Right renal cortex interstitium (tissue), 3 donors: Measurements from ENCODE around the gene KCND2. TPM values are rescaled to one million over a fixed set of nuclear protein-coding genes. Genes with fewer than 3 reads are reported as not detected.
"Not testable (repeated sequence)": the region's sequence is repeated elsewhere in the genome, so short reads cannot be mapped to it uniquely, and the experiment has no call there.

ENCODE experiments used
- DNase-seq, 3 donors: peaks; one replicate each; pipeline ENCODE4 v3.0.0-alpha.2; 2013; ENCODE audit warnings: low read depth in 3 of 3, low spot score in 2 of 3
- polyA plus RNA-seq, 3 donors: library from polyadenylated mRNA; unstranded; fragments of 120-200 nt; gene quantifications; one replicate each; pipeline ENCODE4 v1.2.1, GENCODE V29; 2013; ENCODE audit not compliant: insufficient read length in 3 of 3

KCND2 gene
- polyA plus RNA-seq, 3 donors = 1.7 to 2.2 (median 2.0) TPM

DNA sequence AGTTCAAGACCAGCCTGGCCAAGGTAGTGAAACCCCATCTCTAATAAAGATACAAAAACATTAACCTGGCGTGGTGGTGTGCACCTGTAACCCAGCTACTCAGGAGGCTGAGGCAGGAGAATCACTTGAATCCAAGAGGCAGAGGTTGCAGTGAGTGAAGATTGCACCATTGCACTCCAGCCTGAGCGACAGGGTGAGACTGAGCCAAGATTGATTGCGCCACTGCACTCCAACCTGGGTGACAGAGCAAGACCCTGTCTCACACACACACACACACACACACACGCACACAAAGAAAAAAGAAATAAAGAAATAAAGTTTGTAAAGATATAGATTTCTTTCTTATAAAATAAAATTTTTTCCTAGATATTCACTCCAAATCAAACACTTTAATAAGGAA is 305.7 kb downstream of the KCND2 start:
- DNase-seq = not testable (repeated sequence)

DNA sequence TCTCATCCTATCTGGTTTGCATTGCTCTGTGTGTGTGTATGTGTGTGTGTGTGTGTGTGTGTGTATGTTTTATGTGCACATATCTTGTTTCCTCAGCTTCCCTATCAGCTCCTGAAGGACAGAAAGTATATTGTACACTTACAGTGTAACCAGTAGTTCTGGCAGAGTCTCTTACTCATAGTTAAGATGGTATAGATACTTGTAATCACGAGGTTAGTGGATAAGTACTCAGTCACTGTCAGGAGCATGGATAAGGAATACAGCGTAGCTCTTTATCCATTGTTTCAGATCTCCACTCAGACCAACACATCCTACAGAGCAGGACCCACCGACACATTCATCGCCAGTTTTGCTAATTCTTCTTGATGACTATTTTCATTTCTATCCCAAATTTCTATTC is 309.9 kb downstream of the KCND2 start:
- DNase-seq = no peak

DNA sequence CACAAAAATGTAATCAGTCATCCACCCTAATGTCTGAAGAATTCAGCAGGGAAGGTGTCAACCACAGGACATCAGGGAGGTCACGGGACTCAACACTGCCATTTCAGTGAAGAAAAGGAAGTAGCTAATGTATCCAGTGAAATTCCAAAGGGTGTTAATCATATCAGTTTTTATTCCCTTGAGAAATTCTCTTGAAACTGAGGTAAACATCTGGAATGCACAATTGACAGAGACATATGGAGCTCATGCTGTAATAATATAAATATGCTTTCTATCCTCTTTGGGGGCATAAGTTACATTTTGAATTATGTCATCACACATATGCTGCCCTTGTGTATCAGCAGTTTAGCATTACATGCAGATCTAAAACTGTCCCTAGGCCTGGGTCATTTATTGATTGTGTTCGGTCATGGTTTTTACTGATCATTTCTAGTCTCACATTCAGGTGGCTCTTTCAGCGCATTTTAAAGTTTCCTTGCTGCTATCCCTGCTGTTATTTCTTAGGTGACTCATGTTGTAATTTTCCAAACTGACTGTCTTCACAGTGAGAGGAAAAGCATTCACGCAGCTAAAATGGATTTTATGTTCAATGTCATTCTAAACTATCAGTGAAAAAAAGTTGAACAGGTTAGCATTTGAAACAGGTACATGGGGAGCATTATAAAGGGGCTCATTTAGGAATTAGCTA is 311.1 kb downstream of the KCND2 start:
- DNase-seq = no peak

DNA sequence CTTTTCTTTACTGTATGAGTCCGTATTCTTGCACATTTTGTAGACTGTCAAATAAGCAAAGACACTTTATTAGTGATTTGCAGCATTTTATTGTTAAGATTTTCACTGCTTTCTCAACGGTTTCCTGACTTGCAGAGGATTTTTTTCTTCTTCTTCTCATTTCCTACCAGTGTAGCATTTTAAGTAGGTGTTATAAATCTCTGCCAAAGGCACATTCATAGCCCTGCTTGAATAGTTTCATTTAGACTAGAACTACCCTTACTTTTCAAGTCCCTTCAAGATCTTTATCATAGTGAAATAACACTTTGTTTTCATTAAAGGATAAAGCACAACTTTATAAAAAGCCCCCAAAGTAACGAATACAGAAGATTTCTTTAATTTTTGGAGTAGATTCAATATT is 313.6 kb downstream of the KCND2 start:
- DNase-seq = peak in 2 of 3 donors; percentile 25 to 32

DNA sequence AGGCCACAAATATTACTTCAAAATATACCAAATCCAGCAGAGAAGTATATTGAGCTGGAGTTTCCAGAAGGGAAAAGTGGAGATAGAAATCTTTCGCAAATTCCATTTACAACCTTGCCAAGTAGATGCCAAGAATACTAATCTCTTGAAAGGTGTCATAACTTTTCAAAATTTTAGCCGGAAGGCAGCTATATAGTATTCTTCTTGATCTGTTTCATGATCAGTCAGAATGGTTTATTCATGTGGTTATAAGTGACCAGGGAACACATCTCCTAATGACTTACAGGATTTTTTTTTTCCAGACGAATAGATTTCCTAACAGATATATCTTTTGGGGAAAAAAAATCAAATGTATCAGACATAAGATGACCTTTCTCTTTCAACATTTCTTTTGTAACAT is 314.3 kb downstream of the KCND2 start:
- no peak for DNase-seq

DNA sequence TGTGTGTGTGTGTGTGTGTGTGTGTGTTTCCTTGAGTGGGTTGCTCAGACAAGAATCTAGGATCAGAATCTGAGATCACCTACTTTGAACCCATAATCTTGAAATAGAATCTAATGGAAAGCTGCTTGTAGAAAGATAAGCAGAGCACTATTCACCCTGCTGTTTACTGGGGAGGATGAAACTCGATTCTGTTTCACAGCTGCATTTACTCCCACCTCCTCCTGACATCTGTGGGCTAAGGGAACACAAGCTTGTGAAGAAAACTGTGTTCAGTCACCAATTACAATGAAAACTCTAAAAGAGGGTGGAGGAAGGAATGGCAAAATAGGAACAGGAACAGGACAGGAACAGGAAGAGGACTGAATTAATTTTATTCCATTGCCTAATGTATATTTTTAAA is 315.4 kb downstream of the KCND2 start:
- peak in 2 of 3 donors; percentile 36 to 46 for DNase-seq

DNA sequence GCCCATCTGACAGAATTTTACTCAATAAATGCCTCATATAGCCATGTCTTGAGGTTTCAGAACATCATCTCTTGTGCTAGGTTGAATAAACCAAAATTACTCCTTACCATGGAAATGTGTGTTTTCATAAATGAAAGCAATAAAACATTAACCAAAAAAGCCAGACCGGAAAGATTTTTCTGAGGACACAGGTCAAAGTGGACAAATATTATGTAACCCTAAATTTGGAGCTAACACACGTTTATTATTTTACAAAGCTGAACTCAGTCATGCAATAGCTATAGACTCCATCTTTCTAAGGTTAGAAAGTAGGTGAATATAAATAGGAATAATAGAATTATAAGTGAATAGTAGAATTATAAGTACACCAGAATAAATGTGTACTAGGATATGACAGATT is 315.9 kb downstream of the KCND2 start:
- no peak for DNase-seq

DNA sequence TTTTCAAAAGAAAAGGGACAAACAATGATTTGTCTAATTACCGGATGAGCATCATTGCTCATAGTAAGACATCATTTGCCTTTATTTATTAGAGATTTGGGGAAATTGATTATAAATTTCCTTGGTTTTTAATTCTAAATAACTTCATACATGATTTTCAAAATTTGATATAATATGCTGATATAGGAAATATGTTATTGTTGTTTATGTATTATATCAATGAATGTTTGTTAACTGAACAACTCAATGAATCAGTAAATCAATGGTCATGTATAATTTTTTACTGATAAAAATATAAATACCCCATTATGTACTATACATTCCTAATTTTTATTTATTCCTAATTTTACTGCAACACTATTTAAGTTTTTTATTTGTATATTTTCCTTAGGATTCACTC is 327.6 kb downstream of the KCND2 start:
- no peak for DNase-seq

DNA sequence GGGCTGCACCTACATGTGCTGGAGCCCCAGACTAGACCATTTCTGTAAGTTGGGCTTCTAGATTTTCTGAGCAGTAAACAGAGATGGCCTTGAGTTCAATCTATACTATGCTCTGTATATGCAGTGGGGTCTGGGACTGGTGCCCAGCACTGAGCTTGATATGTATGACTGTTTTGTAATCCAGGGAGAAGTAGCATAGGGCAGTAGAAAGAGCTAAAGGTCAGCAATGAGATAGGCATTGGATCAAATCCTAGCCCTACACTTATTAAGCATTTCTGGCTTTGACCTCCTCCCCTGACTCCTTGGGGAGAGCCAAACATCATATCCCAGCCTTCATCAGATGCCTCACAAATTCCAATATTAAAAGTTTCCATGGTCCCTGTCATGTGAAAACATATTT is 330.4 kb downstream of the KCND2 start:
- DNase-seq = no peak

DNA sequence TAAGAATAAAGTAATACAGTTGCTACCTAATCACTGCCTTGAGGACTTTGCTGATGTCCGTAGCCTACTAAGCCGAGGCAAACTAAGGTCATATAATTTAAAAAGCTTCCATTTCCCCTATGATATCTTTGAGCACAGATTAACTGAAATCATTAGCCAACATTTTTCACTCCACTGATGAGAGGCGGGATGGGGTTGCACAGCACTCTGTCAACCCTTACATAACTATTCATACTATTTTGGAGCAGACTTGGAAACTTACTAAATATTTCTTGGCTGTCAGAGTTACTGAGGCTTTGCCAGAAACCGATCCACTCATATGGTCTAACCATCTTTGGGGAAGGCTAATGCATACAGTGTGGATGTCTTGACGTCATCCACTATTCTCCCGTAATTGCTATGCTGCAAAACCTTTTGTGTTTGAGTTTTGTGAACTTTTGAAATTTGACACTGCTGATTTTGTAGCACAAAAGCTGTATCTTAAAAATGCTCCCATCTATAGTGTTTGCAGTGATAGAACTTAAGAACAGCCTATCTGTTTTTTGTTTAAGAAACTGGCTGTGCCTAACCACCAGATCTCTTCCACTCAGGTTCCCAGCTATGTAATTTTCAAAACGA is 336.3 kb downstream of the KCND2 start:
- no peak for DNase-seq

DNA sequence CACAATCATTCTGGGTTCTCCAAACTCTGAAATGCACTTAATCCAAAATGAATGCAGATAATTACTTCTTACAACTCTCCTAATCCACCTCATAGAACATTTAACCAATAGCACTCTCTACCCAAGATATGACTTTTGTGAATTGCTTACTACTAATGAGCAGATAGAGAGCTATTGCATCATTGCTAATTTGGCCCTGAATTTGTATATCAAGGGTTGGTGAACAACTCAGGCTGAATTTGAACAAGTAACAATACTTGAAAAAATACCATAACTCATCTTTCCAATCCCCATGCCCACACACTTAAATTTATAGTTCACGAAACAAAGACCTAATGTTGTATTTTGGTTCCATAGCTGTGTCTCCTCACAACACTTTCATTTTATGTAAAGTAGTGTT is 339.0 kb downstream of the KCND2 start:
- DNase-seq = no peak

DNA sequence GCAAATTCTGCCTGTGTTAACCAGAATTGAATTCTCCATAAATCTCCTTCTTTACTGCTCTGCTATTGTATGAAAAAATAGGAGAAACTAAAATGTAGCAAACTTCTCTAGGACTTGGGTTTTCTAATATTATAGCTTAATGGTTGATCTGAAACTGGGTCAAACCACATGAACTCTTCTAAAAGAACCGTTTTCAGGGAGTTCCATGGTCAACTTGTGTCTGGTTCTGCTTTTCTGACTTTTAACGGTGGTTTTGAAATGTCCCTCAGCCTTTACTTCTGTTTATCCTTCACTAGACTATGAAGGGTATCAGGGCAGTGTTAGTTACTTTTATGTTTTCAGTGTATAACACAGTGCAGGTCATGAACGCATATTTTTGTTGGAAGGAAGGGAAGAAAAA is 342.7 kb downstream of the KCND2 start:
- no peak for DNase-seq

DNA sequence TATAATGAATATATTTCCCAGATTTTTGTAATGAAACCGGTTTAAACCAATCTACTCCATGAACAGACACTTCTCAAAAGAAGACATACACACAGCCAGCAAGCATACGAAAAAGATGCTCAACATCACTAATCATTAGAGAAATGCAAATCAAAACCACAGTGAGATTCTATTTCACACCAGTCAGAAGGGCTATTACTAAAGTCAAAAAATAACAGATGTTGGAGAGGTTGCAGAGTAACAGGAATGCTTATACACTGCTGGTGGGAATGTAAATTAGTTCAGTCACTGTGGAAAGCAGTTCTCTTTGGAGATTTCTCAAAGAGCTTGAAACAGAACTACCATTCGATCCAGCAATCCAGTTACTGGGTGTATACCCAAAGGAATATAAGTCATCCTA is 344.3 kb downstream of the KCND2 start:
- DNase-seq = no peak

DNA sequence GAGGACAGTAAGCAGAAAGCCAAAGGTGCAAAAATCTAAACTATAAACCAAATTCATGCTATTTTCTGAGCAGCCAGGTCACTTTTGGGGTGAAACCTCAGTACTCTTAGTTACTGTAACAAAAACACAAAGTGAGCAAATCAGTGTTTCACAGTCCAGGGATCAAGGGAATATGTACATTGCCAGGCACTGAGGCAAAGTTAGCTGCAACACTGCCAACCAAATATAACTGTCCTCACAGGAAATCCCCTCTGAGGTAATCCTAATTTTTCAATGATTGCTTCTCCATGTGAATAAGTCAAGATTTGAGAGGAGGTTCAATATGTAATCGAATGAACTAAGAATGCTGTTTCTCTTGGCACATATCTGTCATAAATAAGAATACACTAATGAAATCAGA is 355.3 kb downstream of the KCND2 start:
- no peak for DNase-seq

DNA sequence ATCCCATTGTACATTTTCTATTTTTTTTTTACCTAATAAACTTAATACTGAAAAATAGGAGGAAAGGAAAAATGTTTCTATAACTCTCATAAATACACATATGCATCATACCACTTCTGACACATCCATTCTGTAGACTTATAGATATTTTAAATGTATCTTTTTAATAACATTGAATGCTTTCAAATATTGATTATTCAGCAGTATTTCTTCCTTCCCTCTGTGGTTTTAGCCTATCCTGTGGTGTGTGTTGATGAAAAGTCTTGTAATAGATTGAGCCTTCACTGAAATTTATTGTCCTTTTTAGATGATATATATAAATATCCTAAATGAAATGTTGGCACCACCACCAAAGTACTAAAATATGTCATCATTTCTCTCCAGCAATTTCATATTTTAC is 366.9 kb downstream of the KCND2 start:
- DNase-seq = no peak

DNA sequence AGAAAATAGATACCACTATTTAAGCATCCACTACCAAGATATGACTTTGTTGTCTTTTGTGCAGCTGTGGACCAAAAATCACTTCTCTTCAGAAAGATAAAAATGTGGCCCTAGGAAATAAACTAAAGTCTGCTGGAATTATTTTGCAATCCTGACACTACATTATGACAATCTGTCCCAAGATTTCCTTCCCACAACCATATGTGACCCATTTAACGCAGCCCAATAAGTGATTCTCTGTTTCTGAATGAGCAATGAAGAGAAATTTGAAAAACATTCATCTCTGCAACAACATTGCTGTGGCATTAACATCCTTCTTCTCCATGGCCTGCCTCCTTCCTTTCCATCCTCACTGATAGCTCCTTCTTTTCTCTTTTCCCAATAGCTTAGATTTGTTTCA is 373.0 kb downstream of the KCND2 start:
- DNase-seq = no peak

DNA sequence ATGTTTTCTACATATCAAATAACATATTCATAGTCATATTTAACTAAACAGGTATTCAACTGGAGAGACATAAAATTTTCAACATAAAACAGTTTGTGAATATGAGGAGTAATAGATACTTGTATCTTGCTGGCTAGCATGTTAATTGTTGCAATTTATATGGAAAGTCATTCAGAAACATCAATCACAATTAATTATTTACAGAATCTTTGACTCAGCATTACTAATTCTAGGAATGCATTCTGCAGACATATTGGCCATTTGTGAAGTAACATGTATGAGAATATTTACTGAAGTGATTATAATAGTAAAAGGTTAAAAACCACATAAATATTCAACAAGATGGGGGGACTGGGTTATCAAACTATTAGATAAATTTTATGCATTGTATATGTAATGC is 381.3 kb downstream of the KCND2 start:
- no peak for DNase-seq

DNA sequence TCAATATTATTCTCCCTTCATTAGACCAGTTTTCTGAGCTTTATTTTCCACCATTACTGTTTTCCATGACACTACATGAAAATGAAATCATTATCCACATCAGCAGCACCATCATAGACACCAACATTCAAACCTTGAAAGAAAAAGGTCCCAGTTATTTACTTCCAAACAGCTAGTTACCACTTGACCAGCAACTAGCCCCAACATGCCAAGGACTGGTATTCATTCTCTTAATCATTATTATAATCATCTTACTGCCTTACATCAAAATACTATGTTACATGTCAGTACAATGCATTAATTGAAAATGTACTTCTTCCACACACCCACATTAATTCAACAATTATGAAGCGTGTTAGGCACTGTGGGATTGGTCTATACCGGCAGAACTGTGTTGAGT is 385.5 kb downstream of the KCND2 start:
- DNase-seq = no peak

DNA sequence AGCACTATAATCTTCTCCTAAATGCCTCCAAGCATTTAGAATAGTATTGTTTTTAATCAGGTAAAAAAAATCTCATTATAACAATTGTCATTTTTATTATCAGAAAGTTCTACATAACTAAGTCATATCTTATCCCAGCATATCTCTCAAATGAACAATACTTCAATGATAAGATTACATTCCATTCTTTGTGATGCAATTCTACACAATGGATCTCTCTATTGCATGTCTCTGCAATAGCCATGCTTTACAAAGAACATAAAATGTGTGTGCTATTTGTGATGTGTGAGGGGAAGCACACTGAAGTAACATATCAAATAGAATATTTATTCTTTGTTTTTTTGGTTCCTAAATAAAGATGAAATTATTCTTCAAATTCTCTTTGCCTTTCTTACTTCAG is 389.3 kb downstream of the KCND2 start:
- DNase-seq = no peak

DNA sequence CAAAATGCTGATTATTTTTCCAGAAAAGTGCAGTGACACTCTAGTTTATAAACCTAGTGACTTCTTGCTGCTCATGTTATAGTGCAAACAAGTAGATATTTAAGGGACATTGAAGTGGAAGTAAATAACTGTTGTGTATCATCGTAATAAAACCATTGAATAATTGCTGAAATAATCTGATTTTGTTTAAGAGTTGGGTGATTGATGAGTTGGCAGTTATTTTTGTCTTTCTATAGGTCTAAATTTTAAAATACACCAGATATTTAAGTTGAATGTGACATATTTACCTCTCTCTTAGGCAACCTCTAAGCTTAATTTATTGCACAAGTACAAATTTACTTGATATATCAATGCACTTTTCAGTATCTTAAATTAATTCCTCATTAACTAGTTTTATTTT is 392.1 kb downstream of the KCND2 start:
- DNase-seq = no peak

DNA sequence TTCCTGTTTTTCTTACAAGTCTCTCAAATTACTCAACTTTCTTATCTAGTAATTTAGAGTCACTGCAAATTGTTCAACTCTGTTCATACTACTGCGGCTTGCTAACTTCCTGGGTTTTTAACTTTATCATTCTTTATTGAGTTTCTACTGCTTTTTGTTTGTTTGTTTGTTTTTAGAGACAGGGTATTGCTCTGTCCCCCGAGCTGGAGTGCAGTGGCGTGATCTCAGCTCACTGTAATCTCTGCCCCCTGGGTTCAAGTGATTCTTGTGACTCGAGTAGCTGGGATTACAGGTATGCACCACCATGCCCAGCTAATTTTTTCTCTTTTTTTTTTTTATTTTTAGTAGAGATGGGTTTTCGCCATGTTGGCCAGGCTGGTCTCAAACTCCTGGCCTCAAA is 402.1 kb downstream of the KCND2 start:
- no peak for DNase-seq

DNA sequence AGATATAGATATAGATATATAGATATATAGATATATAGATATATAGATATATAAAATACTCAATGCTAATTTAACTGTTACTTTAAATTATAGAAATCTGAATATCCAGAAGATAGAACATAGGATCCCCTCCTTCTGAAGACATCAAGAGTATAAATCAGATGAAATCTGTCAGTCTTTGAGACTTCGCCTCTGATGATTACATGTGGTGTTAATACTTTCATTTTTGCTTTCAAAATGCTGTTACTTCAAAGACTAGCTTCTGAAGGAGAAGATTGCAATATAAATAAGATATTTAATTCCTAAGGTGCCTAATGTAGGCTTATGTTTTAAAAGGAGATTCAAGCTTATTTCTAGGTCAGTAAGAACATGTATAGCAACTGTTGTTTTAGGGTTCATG is 404.6 kb downstream of the KCND2 start:
- no peak for DNase-seq

DNA sequence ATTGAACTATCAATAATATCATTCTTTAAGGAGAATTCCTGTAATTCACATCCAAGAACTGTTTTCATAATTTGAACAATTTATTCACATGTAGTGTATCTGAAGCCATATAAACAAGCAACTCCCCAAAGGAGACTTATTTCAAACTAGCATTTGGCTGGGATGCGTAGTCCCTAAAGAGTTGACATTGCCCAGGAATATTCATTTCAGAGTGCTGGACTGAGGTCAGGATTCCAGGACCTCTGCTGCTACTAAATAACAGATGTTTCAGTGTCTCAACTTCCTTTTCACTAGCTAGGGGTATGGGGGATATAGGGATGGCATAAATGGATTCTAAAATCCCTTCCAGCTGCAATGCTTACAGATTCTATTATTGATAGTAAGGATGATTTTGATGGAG is 408.0 kb downstream of the KCND2 start:
- DNase-seq = no peak
